ENCODE measurements around the gene RELL2.

DNA sequence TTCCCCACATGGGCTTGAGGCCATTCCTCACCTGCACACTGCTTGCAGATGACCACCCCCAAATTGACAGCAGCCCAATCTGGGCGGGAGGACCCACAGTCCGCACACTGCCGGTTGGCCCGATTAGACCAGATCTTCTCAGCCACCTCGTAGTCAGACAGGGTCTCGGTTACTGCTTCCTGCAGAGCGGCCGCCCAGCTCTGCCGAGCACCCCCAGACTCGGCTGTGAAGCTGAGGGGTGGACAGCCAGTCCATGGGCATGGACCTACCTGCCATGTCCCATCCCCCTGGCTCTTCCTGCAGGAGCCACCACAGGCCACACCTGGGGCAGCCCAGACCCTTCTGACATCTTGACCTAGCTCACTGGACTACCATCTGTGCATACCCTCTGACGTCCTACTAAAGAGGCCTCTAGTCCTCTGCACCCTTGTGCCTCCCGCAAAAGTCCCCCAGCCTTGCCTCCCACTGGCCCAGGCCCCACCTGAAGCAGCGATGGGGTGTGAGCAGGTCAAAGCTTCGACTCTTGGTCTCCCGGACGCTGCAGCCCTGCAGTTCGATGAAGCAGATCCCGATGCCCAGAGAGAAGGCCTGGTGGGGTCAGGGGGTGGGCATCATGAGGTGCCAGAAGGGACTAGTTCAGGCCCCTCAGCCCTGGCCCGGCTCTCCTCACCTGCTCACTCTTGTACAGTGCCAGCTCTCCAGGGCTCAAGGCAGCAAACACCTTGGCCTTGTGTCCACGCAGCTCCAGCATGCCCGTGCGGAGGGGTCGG lies 35.5 kb downstream of the RELL2 start:
- TF ChIP-seq, protein P1, sequence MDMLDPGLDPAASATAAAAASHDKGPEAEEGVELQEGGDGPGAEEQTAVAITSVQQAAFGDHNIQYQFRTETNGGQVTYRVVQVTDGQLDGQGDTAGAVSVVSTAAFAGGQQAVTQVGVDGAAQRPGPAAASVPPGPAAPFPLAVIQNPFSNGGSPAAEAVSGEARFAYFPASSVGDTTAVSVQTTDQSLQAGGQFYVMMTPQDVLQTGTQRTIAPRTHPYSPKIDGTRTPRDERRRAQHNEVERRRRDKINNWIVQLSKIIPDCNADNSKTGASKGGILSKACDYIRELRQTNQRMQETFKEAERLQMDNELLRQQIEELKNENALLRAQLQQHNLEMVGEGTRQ (IDR thresholded peaks at IDR 0.05; ENCODE audit: borderline replicate concordance, low read depth, low read length) = no peak
- TF ChIP-seq, protein P2, sequence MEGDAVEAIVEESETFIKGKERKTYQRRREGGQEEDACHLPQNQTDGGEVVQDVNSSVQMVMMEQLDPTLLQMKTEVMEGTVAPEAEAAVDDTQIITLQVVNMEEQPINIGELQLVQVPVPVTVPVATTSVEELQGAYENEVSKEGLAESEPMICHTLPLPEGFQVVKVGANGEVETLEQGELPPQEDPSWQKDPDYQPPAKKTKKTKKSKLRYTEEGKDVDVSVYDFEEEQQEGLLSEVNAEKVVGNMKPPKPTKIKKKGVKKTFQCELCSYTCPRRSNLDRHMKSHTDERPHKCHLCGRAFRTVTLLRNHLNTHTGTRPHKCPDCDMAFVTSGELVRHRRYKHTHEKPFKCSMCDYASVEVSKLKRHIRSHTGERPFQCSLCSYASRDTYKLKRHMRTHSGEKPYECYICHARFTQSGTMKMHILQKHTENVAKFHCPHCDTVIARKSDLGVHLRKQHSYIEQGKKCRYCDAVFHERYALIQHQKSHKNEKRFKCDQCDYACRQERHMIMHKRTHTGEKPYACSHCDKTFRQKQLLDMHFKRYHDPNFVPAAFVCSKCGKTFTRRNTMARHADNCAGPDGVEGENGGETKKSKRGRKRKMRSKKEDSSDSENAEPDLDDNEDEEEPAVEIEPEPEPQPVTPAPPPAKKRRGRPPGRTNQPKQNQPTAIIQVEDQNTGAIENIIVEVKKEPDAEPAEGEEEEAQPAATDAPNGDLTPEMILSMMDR (IDR thresholded peaks at IDR 0.05) = no peak

Data from SK-N-SH (cell line).